M059J (cell line): Measurements from ENCODE around the gene KAZN. TPM values are rescaled to one million over a fixed set of nuclear protein-coding genes. Genes with fewer than 3 reads are reported as not detected.

Experiments
- DNase-seq: peaks from one replicate; pipeline ENCODE4 v3.0.0-alpha.2; 2012; ENCODE audit warnings: low read depth
- total RNA-seq: library from RNA; depleted of rRNA; stranded (reverse); fragments of >200 nt; shearing (Covaris generic); gene quantifications from 2 replicates; pipeline ENCODE4 v1.2.3, GENCODE V29; 2014

The KAZN gene
- total RNA-seq, 1 experiment from 2014 or later: 6.4 TPM

DNA sequence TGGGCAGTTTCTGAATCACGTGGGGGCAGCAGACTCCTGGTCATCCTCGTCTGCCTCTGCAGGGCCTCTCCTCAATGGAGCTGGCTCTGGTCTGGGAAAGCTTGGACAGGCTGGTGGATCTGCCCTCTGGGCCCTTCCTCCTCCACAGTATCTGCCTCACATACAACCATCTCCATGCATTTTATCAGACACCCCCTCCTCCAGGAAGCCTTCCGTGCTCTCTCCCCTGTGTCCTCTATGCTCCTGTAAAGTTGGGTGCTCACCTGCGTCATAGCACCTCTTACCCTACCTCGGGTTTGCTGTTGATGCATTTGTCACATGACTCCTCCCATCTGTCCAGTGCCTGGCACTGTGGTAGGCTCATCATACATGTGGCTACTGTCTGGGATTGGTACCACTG lies 459.3 kb downstream of the KAZN start:
- DNase-seq: no peak

DNA sequence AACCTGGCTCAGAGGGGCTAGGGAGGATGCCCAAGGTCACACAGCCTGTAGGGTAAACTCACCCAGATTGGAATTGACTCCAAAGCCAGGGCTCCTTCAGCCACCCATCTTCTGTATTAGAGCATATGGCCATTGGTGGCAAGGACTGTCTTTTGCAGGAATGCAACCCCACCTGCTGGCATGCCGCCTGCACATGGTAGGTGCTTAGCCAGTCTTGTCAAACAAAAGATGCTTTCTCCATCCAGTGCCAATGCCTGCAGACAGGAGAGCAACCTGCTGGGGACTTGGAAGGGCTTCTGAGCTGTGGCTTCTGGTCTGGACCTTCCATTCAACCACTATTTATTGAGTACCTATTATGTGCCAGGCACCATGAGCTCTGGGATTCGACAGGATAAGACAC lies 459.8 kb downstream of the KAZN start:
- DNase-seq: no peak

- no peak for DNase-seq
These were observed 461.6 kb downstream of the KAZN start for GRCh38 chr1:15060104-15060503.

- no peak for DNase-seq
These were observed 464.1 kb downstream of the KAZN start for GRCh38 chr1:15062479-15063099.

GRCh38 chr1:15063346-15063745 lies 464.9 kb downstream of the KAZN start:
- no peak for DNase-seq

DNA sequence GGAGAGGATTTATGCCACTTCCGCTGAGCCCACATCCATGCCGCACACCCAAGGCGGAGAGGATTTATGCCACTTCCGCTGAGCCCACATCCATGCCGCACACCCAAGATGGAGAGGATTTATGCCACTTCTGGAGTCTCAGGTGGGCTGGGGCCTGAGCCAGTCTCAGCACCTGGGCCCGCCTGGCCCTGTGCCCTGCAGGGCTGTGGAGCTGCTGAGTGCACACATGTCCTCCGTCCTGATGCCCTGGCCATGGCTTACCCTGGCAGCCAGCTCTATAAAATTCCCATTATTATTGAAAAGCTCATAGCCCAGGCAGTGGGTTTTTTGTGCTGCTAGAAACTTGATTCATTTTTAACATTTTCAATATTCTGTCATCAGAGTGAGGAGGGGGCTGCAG lies 465.3 kb downstream of the KAZN start:
- DNase-seq: no peak

GRCh38 chr1:15064217-15064929 lies 465.9 kb downstream of the KAZN start:
- DNase-seq: no peak

DNA sequence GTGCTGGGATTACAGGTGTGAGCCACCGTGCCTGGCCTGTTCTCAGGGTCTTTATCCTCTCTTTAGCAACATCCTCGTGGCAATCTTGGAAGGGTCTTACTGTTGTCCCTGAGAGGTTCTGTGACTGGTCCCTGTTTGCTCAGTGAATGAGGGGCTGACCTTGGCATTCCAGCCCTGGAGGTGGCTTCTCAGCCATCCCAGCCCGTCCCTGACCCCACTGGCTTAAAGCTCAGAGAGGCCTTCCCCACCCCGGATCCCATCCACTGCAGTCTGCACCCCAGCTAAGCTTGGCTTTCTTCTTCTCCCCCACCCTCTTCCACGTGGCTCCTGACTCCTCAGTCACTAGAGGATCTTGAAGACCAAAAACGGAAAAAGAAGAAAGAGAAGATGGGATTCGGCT lies 466.8 kb downstream of the KAZN start:
- no peak for DNase-seq

DNA sequence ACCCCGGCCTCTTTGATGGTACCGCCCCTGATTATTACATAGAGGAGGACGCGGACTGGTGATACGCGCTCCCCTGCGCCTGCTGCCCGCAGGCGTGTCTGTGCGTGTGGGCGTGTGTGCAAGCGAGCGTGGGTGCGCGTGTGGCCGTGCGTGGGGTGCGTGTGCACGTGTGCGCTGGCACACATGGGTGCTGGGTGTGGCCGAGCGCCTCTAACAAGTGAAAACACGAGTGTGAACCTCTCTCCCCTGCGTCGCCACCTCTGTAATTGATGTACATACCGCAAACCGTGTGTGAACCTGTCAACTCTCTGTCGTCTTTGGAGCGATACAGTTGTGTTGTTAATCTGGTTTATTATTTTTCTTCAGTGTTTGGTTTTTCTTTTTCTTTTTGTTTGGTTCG lies 467.3 kb downstream of the KAZN start:
- no peak for DNase-seq

GRCh38 chr1:15066191-15066590 lies 467.7 kb downstream of the KAZN start:
- no peak for DNase-seq

DNA sequence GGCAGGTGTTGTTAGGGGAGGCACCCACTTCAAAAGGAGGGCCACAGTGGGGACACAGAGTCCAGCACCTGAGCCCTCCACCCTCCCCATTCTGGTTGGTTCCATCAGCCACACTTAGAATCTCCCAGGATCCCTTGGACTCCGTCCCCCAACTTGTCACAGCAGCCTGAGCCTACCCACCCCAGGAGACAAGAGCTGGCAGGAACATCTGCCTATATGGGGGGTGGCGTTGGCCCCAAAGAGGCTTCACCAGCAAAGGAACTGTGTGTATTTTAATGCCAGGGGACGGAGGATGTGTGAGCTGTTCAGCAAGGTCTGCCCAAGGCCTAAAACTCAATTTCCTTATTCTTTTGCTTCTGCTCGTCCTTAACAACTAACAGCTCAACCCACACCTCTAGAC lies 468.7 kb downstream of the KAZN start:
- no peak for DNase-seq

DNA sequence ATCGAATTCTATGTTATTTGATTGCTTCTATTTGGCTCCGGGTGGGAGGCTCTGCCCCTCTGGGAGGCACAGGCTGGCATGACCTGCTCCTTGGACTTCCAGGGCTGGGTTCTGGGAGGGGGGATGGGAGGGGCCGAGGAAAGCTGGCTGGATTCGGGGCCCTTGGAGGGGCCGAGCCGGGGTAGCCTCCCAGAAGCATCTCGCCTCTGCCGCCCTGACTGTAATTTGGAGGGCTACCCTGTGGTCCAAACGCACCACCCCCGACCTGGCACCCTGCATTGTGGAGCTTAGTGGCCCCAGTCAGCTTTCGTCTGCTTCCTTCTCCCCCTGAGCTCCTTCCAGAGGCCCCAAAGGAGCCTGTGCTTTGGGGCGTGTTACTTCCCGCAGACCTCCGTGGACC lies 469.7 kb downstream of the KAZN start:
- no peak for DNase-seq

DNA sequence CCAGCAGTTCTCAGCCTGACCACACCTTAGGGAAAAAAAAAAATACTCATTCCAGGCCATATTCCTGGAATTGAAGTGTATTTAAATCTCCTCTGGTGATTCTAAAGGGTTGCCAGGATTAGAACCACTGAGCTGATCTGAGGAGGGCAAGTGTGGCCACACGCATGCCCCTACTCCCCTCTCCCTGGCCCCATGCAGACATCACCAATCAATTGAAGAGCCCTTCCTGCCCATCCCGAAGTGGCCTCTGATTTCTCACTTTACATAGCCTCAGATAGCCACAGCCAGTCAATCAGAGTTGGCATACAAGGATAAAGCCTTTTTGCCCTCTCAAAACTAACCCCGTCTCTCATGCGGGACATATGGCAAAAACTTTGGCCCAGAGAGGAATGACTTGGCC lies 470.5 kb downstream of the KAZN start:
- DNase-seq: no peak

DNA sequence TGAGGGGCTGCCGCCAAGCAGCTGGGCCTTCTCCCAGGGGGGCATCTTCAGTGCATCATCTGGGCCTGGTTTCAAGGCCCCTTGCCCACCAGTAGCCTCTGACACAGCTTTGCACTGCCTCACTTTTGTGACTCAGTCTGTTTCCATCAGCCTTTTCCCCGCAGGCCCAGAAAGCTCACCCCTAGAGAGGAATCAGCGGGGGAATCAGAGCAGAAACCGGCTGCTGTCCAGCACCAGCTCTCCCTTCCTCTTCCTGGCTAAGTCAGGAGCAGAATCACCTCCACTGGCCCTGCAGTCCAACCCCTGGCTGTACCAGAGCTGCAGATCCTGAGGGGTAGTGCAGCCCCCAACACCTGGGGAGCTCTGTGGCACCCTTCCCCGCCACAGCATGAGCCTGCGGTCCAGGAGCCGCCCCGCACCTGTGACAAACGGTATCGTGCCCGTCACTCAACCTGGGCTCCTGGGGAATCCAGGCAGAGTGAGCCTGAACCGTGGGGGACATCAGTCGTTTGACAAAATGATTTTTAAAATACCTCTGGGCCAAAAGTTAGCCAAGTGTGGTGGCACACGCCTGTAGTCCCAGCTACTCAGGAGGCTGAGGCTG lies 471.8 kb downstream of the KAZN start:
- DNase-seq: peak; percentile 36

GRCh38 chr1:15071936-15072335 lies 473.5 kb downstream of the KAZN start:
- DNase-seq: no peak

DNA sequence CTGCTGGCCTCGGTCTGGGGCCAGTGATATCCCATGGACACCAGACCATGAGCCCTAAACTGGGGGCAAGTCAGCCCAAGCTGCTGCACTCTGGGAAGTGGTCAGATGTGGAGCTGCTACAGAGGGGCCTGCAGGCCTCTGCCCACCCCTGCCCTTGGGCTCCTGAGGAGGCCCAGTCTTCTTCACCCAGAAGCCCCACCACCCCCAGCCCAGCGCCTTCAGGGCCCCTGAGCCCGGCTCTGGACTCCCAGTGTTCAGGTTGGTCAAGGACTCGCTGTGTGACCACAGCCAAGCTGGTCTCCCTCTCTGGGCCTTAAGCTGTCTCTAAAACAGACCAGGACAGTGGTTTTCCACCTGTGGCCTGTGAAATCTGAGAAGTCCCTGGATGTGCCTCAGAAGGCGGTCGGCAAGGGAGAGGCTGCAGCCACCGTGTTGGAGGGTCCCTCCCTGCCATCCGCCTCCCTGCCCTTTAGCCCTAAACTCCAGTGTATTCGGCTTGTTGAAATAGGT lies 475.4 kb downstream of the KAZN start:
- DNase-seq: no peak

DNA sequence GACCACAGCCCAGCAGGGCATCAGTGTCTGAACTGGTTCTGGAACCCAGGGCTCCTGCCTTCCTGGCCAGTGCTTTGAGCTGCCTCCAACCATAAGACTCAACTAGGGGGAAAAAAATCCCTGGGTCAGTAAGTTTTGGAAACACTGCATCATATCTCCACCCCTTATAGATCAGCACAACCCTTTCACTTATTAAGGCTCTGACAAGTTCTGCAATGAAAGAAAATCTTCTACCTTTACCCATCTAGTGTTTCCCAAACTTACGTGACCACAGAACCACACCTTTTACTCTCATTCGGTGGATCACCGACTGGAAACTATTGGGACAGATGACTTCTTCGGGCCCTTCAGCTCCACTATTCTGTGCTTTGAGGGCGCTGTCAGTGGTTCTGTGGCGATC lies 476.7 kb downstream of the KAZN start:
- DNase-seq: no peak

DNA sequence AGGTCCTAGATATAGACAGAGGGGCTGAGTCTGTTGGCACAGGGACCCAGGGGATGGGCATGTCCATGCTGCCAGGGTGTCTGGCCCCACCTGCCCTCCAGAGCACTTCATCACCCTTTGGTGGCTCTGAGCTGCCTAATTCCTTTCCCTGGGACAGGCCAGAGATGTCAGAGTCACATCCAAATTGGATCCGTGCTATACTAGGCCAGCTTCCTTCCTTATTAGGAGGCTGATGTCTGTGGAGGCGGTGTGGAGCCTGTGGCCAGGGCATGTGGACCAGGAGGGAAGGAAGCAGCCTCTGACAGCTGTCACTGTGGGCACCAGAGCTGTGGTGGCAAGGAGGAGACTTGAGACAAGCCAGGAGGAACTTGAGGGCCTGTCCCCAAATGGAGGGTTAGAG lies 477.3 kb downstream of the KAZN start:
- no peak for DNase-seq

DNA sequence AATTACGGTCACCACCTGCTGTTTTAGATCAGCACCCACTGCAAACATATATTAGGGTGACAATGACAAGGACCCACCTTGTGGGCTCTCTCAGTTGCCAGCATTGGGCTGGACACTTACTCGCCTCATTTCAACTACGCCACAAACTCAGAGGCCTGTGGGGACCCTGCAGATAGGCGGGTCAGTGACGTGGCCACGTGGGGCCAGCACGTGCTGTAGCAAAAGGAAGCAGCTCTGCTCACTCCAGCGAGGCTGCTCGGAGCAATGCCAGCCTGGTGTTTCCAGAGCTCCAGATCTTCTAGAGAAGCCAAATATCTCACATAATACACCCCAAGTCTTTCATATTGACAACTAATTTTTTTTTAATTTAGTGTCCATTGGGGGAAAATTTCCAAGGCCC lies 478.3 kb downstream of the KAZN start:
- DNase-seq: no peak

DNA sequence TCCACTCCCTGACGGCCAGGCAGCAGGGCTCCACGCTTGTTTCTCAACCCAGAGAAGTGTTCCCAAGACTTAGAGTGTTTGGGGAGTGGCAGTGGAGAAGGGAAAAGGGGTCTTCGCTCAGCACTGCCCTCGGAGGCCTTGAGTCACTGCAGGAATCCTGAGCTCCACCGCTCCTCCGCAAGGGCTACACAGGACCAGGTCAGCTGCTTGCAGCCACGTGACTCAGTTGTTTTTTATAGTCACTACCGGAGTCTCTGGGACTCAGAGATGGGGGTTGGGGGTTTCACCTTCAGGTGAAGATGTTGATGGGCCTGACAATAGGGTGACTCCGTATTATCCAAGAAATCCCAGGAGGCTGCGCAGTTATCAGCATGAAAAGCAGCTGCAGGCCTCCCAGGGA lies 478.9 kb downstream of the KAZN start:
- no peak for DNase-seq

GRCh38 chr1:15080328-15081007 lies 482.0 kb downstream of the KAZN start:
- DNase-seq: no peak

GRCh38 chr1:15081102-15081501 lies 482.6 kb downstream of the KAZN start:
- DNase-seq: no peak

- peak; percentile 67 for DNase-seq
These were observed 485.1 kb downstream of the KAZN start for GRCh38 chr1:15083578-15083977.
